Stimulated activated CD8-positive, alpha-beta memory T cell treated with anti-CD3 and anti-CD28 coated beads, Interleukin-7, amount 100 ng/mL, for 48 hours (primary cell): Measurements from ENCODE around the gene FBN1.

Source experiments
- DNase-seq, 2 donors: peaks; one replicate each; pipeline ENCODE4 v3.0.0-alpha.2; 2020; ENCODE audit warnings: low read depth in 1 of 2; ENCODE audit errors: extremely low read depth in 1 of 2

Gene FBN1

DNA sequence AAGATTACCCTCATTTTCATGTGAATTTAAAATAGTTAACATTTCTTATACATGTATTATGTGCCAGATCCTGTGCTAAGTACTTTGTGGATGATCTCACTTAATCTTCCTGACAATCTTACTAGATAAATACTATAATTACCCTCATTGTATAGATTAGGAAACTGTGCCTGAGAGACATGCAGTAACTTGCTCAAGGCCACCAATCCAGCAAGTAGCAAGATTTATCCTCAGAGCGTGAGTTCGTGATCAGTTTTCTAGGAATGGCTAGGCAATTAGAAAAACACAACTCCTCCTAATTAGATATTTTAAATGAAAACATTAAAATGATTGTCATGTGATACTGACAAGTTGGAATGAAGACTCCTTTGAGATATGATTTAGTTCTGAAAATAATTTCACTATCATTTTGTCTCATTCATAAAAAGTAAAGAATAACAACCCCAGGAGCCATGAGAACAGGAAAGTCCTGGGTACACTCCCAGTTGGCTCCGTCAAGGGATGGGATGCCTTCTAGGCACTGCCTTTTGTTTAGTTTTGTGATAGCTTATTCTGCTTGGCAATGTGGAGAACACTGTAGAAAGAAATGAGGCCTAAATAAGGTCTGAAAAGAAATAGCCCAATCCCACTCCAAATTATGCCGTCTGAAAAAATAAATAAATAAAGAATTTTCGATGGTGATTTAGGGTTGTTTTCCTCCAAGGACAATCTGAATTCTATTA lies 61.3 kb downstream of the FBN1 start:
- DNase-seq = no peak

DNA sequence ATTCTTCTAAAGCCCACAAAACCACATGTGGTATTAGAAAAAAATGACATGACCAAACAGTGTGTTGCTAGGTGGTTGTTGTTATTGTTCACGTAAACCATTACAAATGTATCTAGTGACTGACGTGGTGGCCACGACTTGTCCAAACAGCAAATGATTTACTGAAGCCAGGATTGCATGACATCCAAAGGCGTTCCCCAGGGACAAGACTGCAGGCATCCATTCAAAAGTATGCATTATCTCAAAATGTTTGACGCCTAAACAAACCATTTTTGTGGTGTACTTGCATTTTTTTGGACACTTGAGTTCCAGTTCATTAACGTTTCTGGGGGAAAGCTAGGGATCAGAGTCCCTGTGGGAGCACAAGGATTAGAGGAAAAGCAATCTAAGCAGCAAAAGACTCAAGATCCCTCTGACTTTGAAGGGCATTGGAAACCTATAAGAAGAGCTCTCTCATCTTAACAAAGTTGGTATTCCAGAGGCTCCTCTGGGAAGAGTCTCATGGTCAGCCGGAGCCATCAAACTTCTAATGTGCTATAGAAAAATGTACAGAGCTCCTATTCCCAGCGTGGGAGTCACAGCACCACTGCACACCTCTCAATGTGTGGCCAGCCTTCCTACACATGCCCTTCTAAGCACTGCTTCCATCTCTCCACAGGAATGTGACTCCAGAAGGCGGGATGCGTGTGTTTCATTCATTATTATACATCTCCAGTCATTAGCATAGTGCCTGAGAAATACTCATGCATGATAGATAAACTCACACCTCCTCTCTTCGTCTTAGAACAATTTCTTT lies 62.9 kb downstream of the FBN1 start:
- DNase-seq = no peak

DNA sequence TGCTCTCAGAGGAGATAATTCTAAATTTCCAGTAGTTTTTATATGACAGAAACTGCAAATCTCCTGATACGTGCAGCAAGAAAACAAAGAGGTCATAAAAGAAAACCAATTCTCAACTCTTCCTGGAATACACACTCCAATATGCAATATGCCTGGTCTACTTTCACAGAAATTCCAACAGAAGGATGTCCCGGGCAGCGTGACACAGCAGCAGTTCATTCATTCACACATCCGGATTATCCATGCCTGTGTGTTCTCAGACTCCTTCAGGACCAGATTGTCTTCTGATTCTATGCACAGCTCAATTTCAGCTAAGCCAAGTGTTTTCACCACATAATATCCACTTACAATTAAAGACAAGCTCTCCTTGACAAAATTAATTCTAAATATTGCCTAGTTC lies 64.3 kb downstream of the FBN1 start:
- no peak for DNase-seq

DNA sequence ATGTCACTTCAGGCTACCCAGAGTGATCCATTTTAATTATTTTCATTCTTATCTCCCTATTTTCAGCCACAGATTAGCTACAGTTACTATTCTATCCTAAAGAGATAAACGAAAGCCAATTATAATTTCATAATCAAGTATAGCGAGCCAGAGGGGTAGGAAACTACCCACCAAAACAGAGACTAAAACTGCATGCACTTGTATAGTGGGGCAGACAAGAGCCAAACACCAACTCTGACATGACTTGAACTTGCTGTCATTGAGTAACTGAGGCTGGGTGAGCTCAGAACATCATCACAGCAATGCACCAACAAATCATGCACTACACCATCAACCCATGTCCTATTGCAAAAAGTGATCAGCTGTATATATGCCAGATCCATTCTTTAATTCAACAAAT lies 64.8 kb downstream of the FBN1 start:
- no peak for DNase-seq

DNA sequence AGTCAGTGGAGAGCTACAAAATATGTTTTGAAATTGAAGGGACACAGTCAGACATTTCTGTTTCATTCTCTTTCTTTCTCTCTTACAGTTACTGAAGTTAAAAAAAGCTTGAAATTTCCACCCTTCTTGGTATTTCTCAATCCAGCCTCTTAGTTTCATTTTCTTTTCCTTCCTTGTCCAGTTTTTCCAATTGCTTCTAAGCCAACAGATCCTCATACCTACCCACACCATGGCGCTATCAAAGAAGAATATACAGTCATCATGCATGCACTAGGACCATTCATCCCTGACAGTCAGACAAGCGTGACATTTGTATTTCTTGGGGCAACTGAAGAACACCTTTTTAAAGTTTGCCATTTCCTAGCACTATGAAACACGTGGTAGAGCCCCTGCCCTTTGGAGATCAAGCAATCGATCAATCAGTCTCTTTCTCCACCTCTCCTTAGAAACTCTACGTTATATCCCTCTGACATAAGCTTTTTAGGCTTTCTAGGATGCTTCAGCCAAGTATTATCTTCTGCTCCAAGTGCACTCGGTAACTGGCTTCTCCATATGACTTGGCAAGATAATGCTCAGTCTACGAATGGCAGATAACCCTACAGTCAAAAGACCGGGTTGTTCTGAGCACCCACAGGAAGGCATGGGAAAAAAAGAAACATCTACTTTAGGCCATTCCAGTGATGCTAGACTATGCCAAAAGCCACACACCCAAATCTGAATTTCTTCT lies 65.4 kb downstream of the FBN1 start:
- no peak for DNase-seq

DNA sequence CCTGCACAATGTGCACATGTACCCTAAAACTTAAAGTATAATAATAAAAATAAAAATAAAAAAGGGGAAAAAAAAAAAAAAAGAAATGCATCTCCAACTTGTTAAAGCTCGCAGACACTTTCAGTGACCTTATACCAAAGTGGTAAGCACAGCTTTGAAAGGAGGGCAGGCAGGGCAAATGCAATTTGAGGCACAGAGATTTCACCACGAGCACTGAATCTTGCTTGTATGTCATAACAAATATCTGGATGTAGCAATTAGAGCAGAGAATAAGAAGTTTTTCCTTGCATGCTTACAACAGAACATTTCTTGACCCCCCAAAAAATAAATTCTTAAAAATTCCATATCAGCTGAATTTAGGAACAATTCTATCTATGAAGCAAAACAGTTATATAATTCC lies 66.5 kb downstream of the FBN1 start:
- no peak for DNase-seq

DNA sequence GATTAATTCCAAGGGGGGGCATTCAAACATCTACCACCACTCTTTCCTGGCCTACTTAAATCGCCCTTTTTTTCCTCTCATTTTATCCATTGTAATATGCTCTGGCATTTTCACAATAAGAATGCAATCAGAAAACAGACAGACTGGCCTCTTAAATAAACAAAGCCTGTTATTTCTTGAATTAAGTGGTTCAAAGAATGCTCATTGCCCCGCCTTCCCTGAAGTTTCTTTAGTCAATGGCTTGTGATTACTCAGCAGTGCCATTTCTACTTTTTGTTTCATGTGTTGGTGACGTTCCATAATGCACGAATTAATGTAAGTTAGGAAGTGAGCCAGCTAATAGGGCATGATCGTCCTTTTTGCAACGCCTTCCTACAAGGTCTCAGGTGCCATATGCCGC lies 68.0 kb downstream of the FBN1 start:
- no peak for DNase-seq

DNA sequence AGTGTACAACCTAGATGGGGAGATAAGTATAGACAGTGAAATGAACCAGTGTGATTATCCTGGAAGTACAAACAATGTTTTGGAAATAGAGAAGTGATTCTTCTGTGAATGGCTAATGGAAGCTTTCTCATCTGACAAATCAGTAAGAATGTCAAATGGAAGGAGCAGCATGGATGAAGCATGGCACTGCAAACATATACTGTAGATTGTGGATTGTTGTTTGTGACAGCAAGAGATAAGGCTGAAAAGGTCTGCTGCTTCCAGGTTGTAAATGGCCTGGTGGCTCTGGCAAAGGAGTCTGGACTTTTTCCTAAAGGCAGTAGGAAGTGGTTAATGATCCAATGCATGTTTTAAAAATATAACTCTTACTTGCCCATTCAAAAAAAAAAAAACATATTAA lies 71.3 kb downstream of the FBN1 start:
- DNase-seq = no peak

DNA sequence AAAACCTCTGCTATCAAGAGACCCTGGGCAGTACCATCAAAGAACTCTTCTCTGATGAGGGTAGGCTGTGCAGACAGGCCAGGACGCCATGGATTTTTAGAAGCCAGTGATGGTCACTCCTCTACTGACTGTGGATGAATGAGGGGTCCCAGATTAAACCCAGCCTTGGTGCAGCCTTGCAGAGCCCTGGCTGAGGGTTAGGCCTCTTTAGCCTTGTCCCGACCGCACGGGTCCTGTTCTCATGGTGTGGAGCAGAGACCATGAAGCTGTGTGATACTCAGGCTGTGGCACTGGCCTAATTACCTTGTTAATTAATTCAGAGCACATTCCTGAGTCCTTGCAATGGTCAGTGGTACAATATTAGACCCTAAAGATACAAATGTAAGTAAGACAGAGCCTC lies 71.7 kb downstream of the FBN1 start:
- DNase-seq = no peak

DNA sequence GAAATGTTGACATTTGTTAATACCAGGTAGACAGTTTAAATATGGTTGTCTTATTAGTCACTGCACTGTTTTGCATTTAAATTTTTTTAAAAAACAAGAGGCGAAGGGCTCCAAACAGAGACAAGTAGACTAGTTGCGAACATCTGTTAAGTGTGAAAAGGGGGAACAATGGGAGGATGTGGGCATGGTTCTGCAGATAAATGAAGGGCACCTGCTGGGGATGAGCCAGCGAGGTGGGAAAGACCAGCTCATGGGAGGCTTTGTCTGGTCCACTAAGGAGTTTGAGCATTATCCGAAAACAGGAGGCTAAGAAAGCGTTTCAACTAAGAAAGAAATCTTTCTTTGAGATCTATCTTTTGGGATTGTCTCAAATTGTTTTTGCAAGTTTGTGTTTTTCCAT lies 72.7 kb downstream of the FBN1 start:
- DNase-seq = no peak

DNA sequence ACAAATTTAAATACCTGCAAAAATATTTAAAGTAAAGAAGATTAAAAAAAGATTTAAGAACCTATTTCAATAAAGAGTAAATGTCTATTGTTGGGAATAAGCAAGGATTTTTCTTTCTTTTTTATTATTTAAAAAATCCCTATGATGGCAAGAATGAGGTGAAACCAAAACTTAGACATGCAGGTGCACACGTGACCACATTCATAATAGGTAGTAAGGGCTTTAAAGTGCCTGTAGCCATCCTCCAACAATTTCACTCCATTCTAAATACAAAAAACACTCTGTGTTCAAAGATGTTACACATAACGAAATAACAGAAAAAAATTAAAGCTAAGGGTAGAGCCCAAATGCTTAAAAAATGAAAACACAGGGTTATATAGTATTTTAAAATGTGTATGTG lies 74.0 kb downstream of the FBN1 start:
- DNase-seq = no peak

DNA sequence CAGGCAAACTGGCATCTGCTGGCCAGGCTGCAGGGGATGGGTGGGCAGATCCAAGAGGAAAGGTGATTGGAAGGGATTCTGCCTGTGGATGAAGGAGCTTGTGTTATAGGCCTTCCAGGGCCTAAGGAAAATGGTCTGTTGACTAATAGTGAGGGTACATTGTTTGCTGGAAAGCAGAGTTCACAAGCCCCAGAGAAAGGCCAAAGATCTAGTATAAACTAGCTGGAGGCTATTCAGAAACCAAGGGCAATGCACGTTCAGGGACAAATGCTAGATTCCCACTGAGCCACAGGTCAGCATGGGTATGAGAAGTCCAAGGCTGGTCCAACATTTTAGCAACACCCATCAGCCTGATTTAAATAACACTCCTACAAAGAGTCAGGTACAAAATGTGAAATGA lies 74.7 kb downstream of the FBN1 start:
- no peak for DNase-seq

DNA sequence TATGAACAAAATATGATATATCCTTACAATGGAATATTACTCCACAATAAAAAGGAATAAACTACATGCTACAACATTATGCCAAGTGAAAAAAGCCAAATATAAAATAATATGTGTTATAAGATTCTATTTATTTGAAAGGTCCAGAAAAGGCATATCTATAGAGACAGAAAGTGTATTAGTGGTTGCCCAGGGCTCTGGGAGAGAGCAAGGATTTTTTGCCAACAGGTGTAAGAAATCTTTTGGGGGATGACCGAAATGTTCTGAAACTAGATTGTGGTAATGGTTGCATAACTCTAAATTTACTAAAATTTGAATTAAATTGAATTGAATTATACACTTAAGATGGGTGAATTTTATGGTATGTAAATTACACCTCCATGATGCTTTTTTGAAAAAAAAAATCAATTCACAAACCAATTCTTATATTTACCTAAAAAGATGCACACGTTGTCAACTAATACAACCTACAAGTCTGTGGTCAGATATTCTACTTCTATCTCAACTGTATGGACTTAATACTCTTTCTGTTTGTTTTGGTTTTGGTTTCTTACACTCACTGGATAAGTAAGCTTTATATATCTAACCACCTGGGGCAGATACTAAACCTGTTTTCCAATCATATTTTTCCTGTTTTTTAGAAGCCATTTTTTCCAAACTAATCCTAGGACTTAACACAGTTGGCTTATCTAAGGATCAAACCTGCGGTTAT lies 75.8 kb downstream of the FBN1 start:
- DNase-seq = no peak

DNA sequence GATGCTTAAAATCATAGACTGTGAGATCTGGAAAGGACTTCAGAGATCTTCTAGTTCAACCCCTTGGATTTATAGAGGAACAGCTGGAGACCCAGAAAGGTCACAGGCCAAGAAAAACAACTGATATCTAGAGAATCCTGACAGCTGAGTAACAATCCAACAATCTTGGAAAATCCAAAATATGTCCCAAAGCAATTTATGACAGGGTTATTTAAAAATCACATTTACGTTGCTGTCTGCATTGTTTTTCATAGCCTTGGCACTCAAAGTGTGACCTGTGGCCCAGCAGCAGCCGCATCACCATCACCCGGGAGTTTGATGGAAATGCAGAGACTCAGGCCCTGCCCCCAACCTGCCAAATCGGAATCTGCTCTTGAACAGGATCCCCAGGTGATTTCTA lies 78.8 kb downstream of the FBN1 start:
- no peak for DNase-seq

DNA sequence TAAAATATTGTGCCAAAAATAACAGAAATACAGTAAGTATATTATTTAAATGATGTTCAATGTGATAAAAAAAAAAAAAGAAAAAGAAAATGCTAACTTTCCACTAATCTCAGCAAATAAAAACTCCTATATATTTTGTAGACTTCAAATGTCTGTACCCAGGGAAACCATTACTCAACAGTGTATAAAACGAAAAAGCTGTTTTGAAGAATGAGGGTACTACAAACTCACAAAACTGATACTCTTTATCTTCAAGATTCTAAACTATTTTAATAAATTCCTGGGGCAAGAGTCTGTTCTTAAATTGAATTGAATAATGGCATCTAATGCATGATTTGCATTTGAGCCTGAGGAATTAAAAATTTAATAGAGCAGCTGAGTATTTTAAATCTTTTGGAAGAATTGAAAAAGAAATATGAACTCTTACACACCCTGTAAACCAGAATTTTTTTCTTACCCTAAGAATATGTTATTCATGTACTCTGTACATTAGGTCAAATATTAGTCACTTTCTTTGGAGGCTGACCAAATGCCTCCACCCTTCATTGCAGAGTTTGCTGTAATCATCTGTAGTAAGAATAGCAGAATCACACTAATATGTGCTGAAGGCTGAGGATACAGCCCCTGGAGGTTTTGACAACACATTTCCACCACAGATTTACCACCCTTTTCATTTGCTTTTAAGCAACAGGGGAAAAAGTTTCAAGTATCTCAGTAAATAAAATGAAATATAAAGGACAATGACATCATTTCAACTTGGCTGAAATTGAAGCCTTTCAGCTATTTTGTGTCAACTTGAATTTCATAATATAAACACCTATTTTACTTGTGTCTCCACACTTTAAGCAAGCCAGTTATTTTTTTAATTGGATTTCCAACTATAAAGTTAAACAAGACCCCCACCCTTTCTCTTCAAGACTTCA lies 79.7 kb downstream of the FBN1 start:
- no peak for DNase-seq

DNA sequence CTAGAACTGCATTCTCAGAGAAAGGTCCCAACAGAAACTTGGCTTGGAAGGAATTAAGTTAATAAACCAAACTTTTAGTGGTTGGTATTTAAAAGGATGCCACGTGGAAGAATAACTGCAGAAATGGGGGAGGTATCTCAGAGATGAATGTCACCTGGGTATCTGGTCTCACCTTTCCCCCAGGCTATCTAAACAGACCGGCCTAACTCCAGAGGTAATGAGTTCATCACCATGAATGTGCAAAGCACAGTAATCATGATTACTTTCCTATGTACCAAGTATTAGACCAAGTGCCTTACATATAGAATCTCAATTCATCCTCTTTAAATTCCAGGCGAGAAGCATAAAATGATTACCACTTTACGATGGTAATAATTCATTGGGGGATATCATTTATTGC lies 80.8 kb downstream of the FBN1 start:
- DNase-seq = no peak

DNA sequence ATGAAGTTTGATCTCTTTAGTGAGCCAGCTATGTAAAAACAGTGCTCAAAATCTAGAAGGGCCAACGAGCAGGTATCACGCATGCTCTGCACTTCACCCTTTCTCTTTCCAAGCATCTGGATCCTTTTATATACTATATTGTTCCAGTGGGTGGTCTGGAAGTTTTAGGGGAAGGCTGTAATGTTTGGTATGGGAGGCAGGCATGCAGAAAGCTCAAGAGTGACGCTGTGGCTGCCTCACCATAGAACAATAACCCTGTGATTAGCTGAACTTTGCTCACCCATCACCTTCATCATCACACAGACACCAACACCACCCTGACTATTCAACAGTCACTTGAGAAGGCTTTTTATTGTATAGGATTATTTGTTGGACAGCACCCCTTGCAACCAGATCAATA lies 81.6 kb downstream of the FBN1 start:
- DNase-seq = no peak

DNA sequence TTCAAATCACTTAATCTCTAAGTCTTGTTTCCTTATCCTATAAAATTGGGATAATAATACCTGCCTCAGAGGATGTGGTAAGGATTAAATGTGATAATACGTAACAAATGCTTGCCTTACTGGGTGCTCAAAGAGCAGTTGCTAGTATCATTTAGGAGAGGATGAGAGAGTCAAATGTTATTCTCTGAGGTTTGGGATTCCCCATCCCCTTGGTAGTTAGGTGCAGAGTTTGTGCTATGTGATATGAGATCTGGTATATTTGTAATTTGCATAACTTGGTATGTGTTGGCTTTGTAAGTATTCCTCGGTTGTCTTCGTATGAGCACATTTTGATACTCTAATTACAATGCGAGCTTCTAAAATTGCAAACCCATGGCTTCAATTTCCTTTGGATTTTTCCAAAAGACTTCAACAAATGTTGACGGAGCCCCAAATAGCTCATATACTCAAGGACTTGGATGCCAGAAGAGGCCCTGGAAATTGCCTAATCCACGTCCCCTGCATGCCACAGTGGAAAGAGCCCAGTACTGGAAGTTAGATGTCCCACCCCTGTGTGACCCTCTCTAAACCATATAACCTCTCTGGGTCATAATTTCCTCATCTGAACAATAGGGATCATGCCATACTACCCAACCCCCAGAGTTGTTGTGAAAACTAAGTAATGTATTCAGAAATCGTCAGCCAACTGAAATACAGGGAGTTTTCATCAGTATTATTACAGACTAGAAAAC lies 85.0 kb downstream of the FBN1 start:
- DNase-seq = no peak

DNA sequence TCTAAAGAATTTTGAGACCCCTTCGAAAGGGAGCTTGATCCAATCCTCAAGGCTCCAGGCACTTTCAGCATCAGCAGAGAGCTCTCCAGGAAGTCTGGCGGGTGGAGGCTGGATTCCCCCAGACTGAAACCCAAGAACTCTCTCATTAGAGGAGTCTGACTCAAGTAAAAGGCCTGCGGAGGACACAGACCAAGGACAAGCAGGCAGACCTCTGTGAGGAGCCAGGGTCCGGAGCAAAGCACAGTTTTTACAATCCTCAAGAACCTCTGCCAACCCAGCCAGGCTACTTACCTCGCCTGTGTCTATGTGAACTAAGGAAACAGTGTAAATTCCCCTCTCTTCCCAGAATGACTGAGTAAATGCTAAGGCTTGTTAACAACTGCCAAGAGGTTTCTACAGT lies 86.2 kb downstream of the FBN1 start:
- DNase-seq = no peak

DNA sequence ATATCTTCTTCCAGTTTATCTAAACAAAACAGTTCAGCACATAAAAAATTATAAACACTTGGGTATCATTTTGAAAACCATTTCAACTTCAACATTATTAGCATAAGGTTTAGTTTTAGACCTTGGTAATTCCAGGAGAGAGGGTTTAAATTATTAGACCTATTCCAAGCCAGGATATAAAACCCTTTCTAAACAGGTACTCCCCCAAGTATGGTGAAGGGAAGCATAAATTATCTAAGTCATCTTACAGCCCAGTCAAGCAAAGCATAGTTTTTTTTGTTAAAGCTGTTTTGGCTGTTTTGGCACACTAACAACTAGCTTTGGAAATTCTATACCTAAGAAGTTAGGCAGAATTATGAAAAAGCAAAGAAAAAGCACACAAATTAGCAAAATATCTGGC lies 87.3 kb downstream of the FBN1 start:
- no peak for DNase-seq
